Adrenal gland (tissue), 5 donors: ENCODE results near the gene KRTAP4-12.
"Not testable (repeated sequence)": the region's sequence is repeated elsewhere in the genome, so short reads cannot be mapped to it uniquely, and the experiment has no call there.

Source experiments
- CTCF ChIP-seq, 6 experiments: fragments of 450-650 bp in 4 of 6; fragments of 200-600 bp in 2 of 6; sonication (generic) in 1 of 6; IDR thresholded peaks; 1 replicate in 5 of 6; 2 replicates in 1 of 6; pipeline versions ENCODE4 v1.5.1 to v1.8.0; 2016 to 2021; ENCODE audit warnings: antibody characterized with exemption in 6 of 6, mild to moderate bottlenecking in 2 of 6, moderate library complexity in 1 of 6
- POLR2A ChIP-seq, 2 donors: fragments of 450-650 bp; IDR thresholded peaks; one replicate each; pipeline ENCODE4 v1.6.1; 2017; ENCODE audit warnings: antibody characterized with exemption in 2 of 2, mild to moderate bottlenecking in 2 of 2, moderate library complexity in 1 of 2
- donor health status: DM: no; HTN: no; CAD: no.

GRCh38 chr17:41160190-41160589 lies 36.2 kb upstream of the KRTAP4-12 start:
- not testable (repeated sequence) for TF ChIP-seq CTCF, POLR2A (IDR thresholded peaks at IDR 0.05)
